ENCODE results near the gene SLC6A8. TPM values are rescaled to one million over a fixed set of nuclear protein-coding genes. Genes with fewer than 3 reads are reported as not detected.

SLC6A8 gene
- total and polyA plus RNA-seq, 5 experiments from 2014 or later: 0.04 to 0.49 (median 0.24) TPM; not detected in 1

Other genes starting within 250 kb of the SLC6A8 start
- 1 to 10 TPM; 4.6 to 5.5 TPM for gene TREX2, start 241.9 kb upstream of the SLC6A8 start, total RNA-seq
- 1 to 10 TPM in 1 of 3 donors, under 1 TPM in 2; 0.30 to 1.2 (median 0.32) TPM for gene TREX2, start 241.9 kb upstream of the SLC6A8 start, polyA plus RNA-seq
- gene HAUS7, start 217.3 kb upstream of the SLC6A8 start, total RNA-seq: 10 to 100 TPM; 33.3 to 38.9 TPM
- 10 to 100 TPM; 19.6 to 30.1 (median 25.6) TPM for gene HAUS7, start 217.3 kb upstream of the SLC6A8 start, polyA plus RNA-seq
- gene BGN, start 192.9 kb upstream of the SLC6A8 start, total RNA-seq: not detected
- gene BGN, start 192.9 kb upstream of the SLC6A8 start, polyA plus RNA-seq: not detected
- not detected for gene ATP2B3, start 170.3 kb upstream of the SLC6A8 start, total RNA-seq
- not detected for gene ATP2B3, start 170.3 kb upstream of the SLC6A8 start, polyA plus RNA-seq
- 10 to 100 TPM; 25.3 to 27.3 TPM for gene CCNQ, start 88.8 kb upstream of the SLC6A8 start, total RNA-seq
- 10 to 100 TPM; 28.7 to 37.6 (median 33.8) TPM for gene CCNQ, start 88.8 kb upstream of the SLC6A8 start, polyA plus RNA-seq
- gene DUSP9, start 40.7 kb upstream of the SLC6A8 start, total RNA-seq: not detected
- gene DUSP9, start 40.7 kb upstream of the SLC6A8 start, polyA plus RNA-seq: not detected
- not detected for gene PNCK, start 14.1 kb upstream of the SLC6A8 start, total RNA-seq
- gene PNCK, start 14.1 kb upstream of the SLC6A8 start, polyA plus RNA-seq: not detected
- 100 to 1,000 TPM; 108 to 118 TPM for gene BCAP31, start 36.5 kb downstream of the SLC6A8 start, total RNA-seq
- 100 to 1,000 TPM; 298 to 328 (median 319) TPM for gene BCAP31, start 36.5 kb downstream of the SLC6A8 start, polyA plus RNA-seq
- 1 to 10 TPM; 5.8 to 7.3 TPM for gene ABCD1, start 36.9 kb downstream of the SLC6A8 start, total RNA-seq
- 1 to 10 TPM; 1.1 to 2.1 (median 2.0) TPM for gene ABCD1, start 36.9 kb downstream of the SLC6A8 start, polyA plus RNA-seq
- gene PLXNB3, start 76.3 kb downstream of the SLC6A8 start, total RNA-seq: under 1 TPM; 0.34 to 0.41 TPM
- gene PLXNB3, start 76.3 kb downstream of the SLC6A8 start, polyA plus RNA-seq: not detected
- not detected for gene SRPK3, start 93.1 kb downstream of the SLC6A8 start, total RNA-seq
- gene SRPK3, start 93.1 kb downstream of the SLC6A8 start, polyA plus RNA-seq: not detected
- 10 to 100 TPM; 47.7 to 51.2 TPM for gene IDH3G, start 106.4 kb downstream of the SLC6A8 start, total RNA-seq
- gene IDH3G, start 106.4 kb downstream of the SLC6A8 start, polyA plus RNA-seq: 100 to 1,000 TPM in 2 of 3 donors, 10 to 100 TPM in 1; 71.9 to 109 (median 100) TPM
- gene SSR4, start 106.7 kb downstream of the SLC6A8 start, total RNA-seq: 100 to 1,000 TPM; 120 to 128 TPM
- gene SSR4, start 106.7 kb downstream of the SLC6A8 start, polyA plus RNA-seq: 100 to 1,000 TPM; 389 to 522 (median 451) TPM
- gene PDZD4, start 142.6 kb downstream of the SLC6A8 start, total RNA-seq: under 1 TPM; 0.31 to 0.66 TPM
- gene PDZD4, start 142.6 kb downstream of the SLC6A8 start, polyA plus RNA-seq: 1 to 10 TPM in 1 of 3 donors, under 1 TPM in 1, not detected in 1; 0.41 to 1.5 TPM
- under 1 TPM; 0.16 to 0.23 TPM for gene L1CAM, start 198.2 kb downstream of the SLC6A8 start, total RNA-seq
- not detected for gene L1CAM, start 198.2 kb downstream of the SLC6A8 start, polyA plus RNA-seq
- gene AVPR2, start 216.7 kb downstream of the SLC6A8 start, total RNA-seq: not detected
- not detected for gene AVPR2, start 216.7 kb downstream of the SLC6A8 start, polyA plus RNA-seq
- 100 to 1,000 TPM; 324 to 353 TPM for gene ARHGAP4, start 238.3 kb downstream of the SLC6A8 start, total RNA-seq
- 100 to 1,000 TPM in 1 of 3 donors, 10 to 100 TPM in 2; 58.9 to 112 (median 96.6) TPM for gene ARHGAP4, start 238.3 kb downstream of the SLC6A8 start, polyA plus RNA-seq
- gene NAA10, start 247.1 kb downstream of the SLC6A8 start, total RNA-seq: 10 to 100 TPM; 72.1 to 80.8 TPM
- 10 to 100 TPM; 66.8 to 73.3 (median 71.3) TPM for gene NAA10, start 247.1 kb downstream of the SLC6A8 start, polyA plus RNA-seq